ENCODE data around the gene ASGR2.

The ASGR2 gene

DNA sequence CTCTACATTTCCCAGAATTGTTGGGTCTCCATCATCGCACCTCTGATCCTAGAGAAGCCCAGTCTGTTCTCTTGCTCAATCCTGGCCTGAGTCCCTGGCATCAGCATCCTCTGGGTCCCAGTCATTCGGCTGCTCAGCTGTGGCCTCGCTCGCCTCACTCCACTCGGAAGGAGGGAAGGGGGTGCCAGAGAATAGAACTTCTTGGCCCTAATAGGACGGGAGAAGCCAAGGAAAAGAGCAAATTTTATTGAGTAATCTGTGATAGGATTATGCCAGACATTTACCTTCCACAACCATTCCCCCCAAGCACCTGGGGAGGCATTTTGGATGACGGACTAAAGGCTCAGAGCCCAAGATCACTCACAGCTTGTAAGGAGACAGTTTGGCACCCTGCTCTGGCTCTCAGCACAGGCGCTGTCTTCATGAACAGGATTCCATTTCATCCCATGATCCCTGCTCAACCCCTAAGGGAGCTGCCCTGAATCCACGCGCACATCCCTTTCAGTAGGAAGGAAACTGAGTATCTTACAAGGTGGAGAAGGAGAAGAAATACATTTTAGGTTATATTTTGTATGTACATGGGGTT, 34.1 kb downstream of the ASGR2 start:
- DNase-seq (ENCODE audit: low read depth): no peak
- H3K4me3 ChIP-seq (ENCODE audit: low read depth, low read length): no peak overlapping the region
- no peak for TF ChIP-seq CTCF (IDR thresholded peaks at IDR 0.05; ENCODE audit: control insufficient read depth, extremely low read depth, insufficient read depth)

DNA sequence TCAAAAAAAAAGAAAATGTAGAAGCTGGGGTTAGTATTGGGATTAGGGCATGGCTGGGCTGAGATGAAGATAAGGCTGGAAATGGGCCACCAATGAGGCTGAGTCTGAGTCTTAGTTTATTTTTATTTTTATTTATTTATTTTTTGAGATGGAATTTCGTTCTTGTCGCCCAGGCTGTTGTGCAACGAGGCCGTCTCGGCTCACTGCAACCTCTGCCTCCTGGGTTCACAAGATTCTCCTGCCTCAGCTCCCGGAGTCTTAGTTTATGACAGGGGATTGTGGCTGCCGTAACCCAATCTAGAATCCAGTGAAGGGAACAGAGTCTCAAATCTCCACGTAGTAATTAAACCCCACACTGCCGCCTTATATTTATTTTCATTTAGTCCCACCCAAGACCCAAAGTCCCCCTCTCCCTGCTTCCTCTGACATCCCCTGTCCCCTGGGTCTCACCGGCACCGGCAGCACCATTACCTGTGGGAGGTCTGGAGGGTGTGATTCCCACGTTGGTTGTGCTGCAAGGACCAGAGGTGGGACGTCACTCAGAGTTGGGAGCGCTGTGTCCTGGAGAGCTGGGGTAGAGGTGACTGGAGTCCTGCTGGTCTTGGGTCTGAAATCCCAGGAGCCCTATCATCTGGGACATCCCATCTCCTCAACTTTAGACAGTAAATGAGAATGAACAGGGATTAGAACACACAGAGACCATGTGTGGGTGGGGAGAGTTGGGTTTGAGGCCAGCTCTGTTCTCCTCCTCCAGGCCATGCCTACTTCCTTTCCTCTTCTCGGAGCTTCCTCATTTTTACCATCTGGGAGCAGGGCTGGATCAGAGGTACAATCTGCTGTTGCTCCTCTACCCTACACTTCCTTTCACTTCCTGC, 34.8 kb downstream of the ASGR2 start, which contains the start of gene CLEC10A:
Gene CLEC10A, minus strand, starts transcription at position 671 of the 875 bp plus-strand sequence. CDS start 1,439 bp downstream, outside the sequence.
- H3K4me3 ChIP-seq (ENCODE audit: low read depth, low read length): no peak within 1 kb of the TSS
- no peak for DNase-seq (ENCODE audit: low read depth)
- no peak for TF ChIP-seq CTCF (IDR thresholded peaks at IDR 0.05; ENCODE audit: control insufficient read depth, extremely low read depth, insufficient read depth)

- H3K4me3 ChIP-seq (ENCODE audit: low read depth, low read length): no peak overlapping the region
- no peak for TF ChIP-seq CTCF (IDR thresholded peaks at IDR 0.05; ENCODE audit: control insufficient read depth, extremely low read depth, insufficient read depth)
- DNase-seq (ENCODE audit: low read depth): no peak
Measured at GRCh38 chr17:7078711-7079110, 35.9 kb downstream of the ASGR2 start.

- no peak for DNase-seq (ENCODE audit: low read depth)
- H3K4me3 ChIP-seq (ENCODE audit: low read depth, low read length): no peak overlapping the region
- no peak for TF ChIP-seq CTCF (IDR thresholded peaks at IDR 0.05; ENCODE audit: control insufficient read depth, extremely low read depth, insufficient read depth)
Measured at GRCh38 chr17:7077911-7078546, 36.6 kb downstream of the ASGR2 start.

DNA sequence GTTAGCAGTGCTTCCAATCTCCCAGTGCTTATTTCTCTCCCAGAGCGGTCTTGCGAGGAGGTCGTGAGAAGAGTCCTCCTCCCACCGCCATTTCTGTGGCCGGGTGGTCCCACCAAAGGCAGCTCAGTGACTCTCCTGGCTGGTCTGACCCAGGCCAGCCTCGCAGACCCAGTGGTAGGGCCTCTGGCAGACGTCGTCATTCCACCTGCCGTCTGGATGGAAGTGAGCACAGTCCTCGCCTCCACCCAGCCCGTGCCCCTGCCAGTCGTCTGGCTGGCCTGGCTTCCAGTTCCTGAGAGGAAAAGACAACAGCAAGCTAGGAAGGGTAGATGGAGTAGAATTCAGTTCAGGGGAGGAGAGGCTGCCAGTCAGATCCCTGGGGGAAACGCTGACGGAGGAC, 39.7 kb downstream of the ASGR2 start:
- H3K4me3 ChIP-seq (ENCODE audit: low read depth, low read length): no peak overlapping the region
- no peak for DNase-seq (ENCODE audit: low read depth)

DNA sequence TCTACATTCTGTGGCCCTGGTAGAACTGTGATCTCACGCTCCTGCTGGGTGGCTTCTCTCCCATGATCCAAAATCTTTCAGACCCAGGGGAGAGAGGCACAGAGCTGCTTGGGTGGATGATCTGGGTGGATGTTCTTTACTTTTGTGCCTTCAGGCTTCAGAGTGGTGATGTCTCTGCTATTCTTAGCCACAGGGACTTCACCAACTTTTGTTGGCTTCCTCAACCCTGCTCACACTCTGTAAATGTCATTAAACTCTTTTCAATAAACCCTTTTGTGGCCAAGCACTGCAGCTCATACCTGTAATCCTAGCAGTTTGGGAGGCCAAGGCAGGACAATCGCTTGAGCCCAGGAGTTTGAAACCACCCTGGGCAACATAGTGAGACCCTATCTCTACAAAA, 42.2 kb downstream of the ASGR2 start:
- no peak for DNase-seq (ENCODE audit: low read depth)
- no peak for TF ChIP-seq CTCF (IDR thresholded peaks at IDR 0.05; ENCODE audit: control insufficient read depth, extremely low read depth, insufficient read depth)
- H3K4me3 ChIP-seq (ENCODE audit: low read depth, low read length): no peak overlapping the region

More for the DNA sequence above, 39.7 kb downstream of the ASGR2 start:
- no peak for TF ChIP-seq CTCF (IDR thresholded peaks at IDR 0.05; ENCODE audit: control insufficient read depth, extremely low read depth, insufficient read depth)

Measured in LNCaP clone FGC (cell line).